HepG2 (cell line): Measurements from ENCODE around the gene HES1. TPM values are rescaled to one million over a fixed set of nuclear protein-coding genes. Genes with fewer than 3 reads are reported as not detected.

Experiments used
- ARID4A ChIP-seq: sonication (generic); formaldehyde crosslinking; IDR thresholded peaks from 2 replicates; pipeline ENCODE4 v1.5.0; 2020; ENCODE audit warnings: mild to moderate bottlenecking, missing genetic modification reagents, borderline replicate concordance
- ATF3 ChIP-seq: sonication (generic); formaldehyde crosslinking; IDR thresholded peaks from 2 replicates; pipeline ENCODE4 v1.4.0; 2020; ENCODE audit warnings: missing genetic modification reagents
- ATF7 ChIP-seq, 2 experiments: fragments of 450-650 bp in 1 of 2; sonication (generic) in 1 of 2; formaldehyde crosslinking in 1 of 2; IDR thresholded peaks; 2 replicates each; pipeline versions ENCODE4 v1.4.0 to v1.6.1; 2016 to 2020; ENCODE audit warnings: antibody characterized with exemption in 1 of 2, mild to moderate bottlenecking in 1 of 2, missing genetic modification reagents in 1 of 2
- CCAR2 ChIP-seq: fragments of 200-400 bp; formaldehyde crosslinking; optimal IDR thresholded peaks from 2 replicates; pipeline ENCODE3; 2018; ENCODE audit warnings: low read depth, mild to moderate bottlenecking, low read length, moderate library complexity
- DPF2 ChIP-seq: sonication (generic); formaldehyde crosslinking; IDR thresholded peaks from 2 replicates; pipeline ENCODE4 v1.4.0; 2020; ENCODE audit warnings: mild to moderate bottlenecking, low read depth, missing genetic modification reagents, borderline replicate concordance
- HNF4G ChIP-seq, 2 experiments: sonication (generic) in 1 of 2; formaldehyde crosslinking in 1 of 2; IDR thresholded peaks; 2 replicates each; pipeline versions ENCODE4 v1.4.0 to v1.6.1; 2011 to 2020; ENCODE audit warnings: borderline replicate concordance in 2 of 2, low read depth in 2 of 2, mild to moderate bottlenecking in 2 of 2, low read length in 1 of 2, missing genetic modification reagents in 1 of 2, moderate library complexity in 1 of 2
- HOXA9 ChIP-seq: sonication (generic); formaldehyde crosslinking; IDR thresholded peaks from 2 replicates; pipeline ENCODE4 v1.8.1; 2022; ENCODE audit warnings: missing genetic modification reagents, mild to moderate bottlenecking, moderate library complexity, borderline replicate concordance
- JUND ChIP-seq: sonication (generic); formaldehyde crosslinking; IDR thresholded peaks from 2 replicates; pipeline ENCODE4 v1.8.0; 2022; ENCODE audit warnings: mild to moderate bottlenecking, missing genetic modification reagents
- MXD4 ChIP-seq: IDR thresholded peaks from 2 replicates; pipeline ENCODE4 v1.6.1; 2016; ENCODE audit warnings: mild to moderate bottlenecking, missing biosample characterization, missing genetic modification reagents
- TERF1 ChIP-seq: sonication (generic); formaldehyde crosslinking; IDR thresholded peaks from 2 replicates; pipeline ENCODE4 v1.8.0; 2022; ENCODE audit warnings: mild to moderate bottlenecking, missing genetic modification reagents, moderate library complexity
- TRIM24 ChIP-seq: sonication (generic); formaldehyde crosslinking; IDR thresholded peaks from 2 replicates; pipeline ENCODE4 v1.8.0; 2022; ENCODE audit warnings: mild to moderate bottlenecking, missing genetic modification reagents
- XBP1 ChIP-seq: sonication (generic); formaldehyde crosslinking; IDR thresholded peaks from 2 replicates; pipeline ENCODE4 v1.5.0; 2020; ENCODE audit warnings: missing genetic modification reagents
- ZBTB39 ChIP-seq: sonication (generic); formaldehyde crosslinking; IDR thresholded peaks from 2 replicates; pipeline ENCODE4 v1.5.0; 2020; ENCODE audit warnings: missing genetic modification reagents
- ZFP37 ChIP-seq: sonication (generic); formaldehyde crosslinking; IDR thresholded peaks from 2 replicates; pipeline ENCODE4 v1.4.0; 2020; ENCODE audit warnings: missing genetic modification reagents, borderline replicate concordance
- ZFP91 ChIP-seq: sonication (generic); formaldehyde crosslinking; IDR thresholded peaks from 2 replicates; pipeline ENCODE4 v1.9.0; 2022; ENCODE audit warnings: missing genetic modification reagents, mild to moderate bottlenecking, borderline replicate concordance
- ZNF431 ChIP-seq: sonication (generic); formaldehyde crosslinking; IDR thresholded peaks from 2 replicates; pipeline ENCODE4 v1.9.0; 2022; ENCODE audit warnings: missing genetic modification reagents, low read depth, mild to moderate bottlenecking, borderline replicate concordance
- ZNF576 ChIP-seq: sonication (generic); formaldehyde crosslinking; IDR thresholded peaks from 2 replicates; pipeline ENCODE4 v1.4.0; 2020; ENCODE audit warnings: mild to moderate bottlenecking, missing genetic modification reagents
- polyA plus RNA-seq, 8 experiments: library from polyadenylated mRNA; depleted of rRNA in 3 of 8; stranded (reverse) in 7 of 8; unstranded in 1 of 8; fragments of >200 nt; fragmentation: Illumina TruSeq in 4 of 8; extraction: Trizol in 4 of 8; gene quantifications; 2 replicates each; pipeline versions ENCODE4 v1.2.1 to v1.2.3, GENCODE V29; 2011 to 2016; ENCODE audit warnings: low read depth in 4 of 8, missing spikeins in 1 of 8, mixed read lengths in 1 of 8; ENCODE audit not compliant: insufficient read depth in 1 of 8
- total RNA-seq, 5 experiments: library from RNA; depleted of rRNA; stranded (reverse); fragments of >200 nt; fragmentation: Illumina TruSeq; extraction: Trizol; gene quantifications; 2 replicates each; pipeline ENCODE4 v1.2.3, GENCODE V29; 2016; ENCODE audit warnings: low read depth in 1 of 5

HES1 gene
- total and polyA plus RNA-seq, 2 of the 13 experiments (the other 11 are each of a cell fraction or from before 2014, with no cell fraction given), result 15.4 to 19.8 TPM

GRCh38 chr3:194140520-194141414, 4.8 kb downstream of the HES1 start (continued):
- TF ChIP-seq ARID4A (CRISPR knock-in tag), result no peak
- no peak for TF ChIP-seq ZFP37 (CRISPR knock-in tag)
- TF ChIP-seq ZFP91 (CRISPR knock-in tag), result no peak; the same call in 1 of the 2 replicates
- no peak for TF ChIP-seq DPF2 (CRISPR knock-in tag)
- TF ChIP-seq ZBTB39 (CRISPR knock-in tag), result no peak
- TF ChIP-seq ATF7 (IDR thresholded peaks at IDR 0.05), result no peak
- no peak for TF ChIP-seq ATF7 (CRISPR knock-in tag; IDR thresholded peaks at IDR 0.05)
- no peak for TF ChIP-seq ZNF431 (CRISPR knock-in tag)
- no peak for TF ChIP-seq MXD4 (CRISPR knock-in tag)
- no peak for TF ChIP-seq HOXA9 (CRISPR knock-in tag)
- no peak for TF ChIP-seq HNF4G (IDR thresholded peaks at IDR 0.05; ENCODE audit: borderline replicate concordance, low read depth, low read length)
- TF ChIP-seq HNF4G (CRISPR knock-in tag; IDR thresholded peaks at IDR 0.05; ENCODE audit: borderline replicate concordance, low read depth), result no peak
- TF ChIP-seq XBP1 (CRISPR knock-in tag), result no peak
- TF ChIP-seq JUND, result no peak
- no peak for TF ChIP-seq TRIM24
- TF ChIP-seq CCAR2, result no peak
- TF ChIP-seq ZNF576 (CRISPR knock-in tag), result no peak
- TF ChIP-seq TERF1 (CRISPR knock-in tag), result no peak
- no peak for TF ChIP-seq ATF3 (CRISPR knock-in tag)
